HepG2 (cell line): Measurements from ENCODE around the gene SEMA4B. TPM values are rescaled to one million over a fixed set of nuclear protein-coding genes. Genes with fewer than 3 reads are reported as not detected.

Experiments
- ATAC-seq: fragments of 200-7000 bp; cut with Tn5 transposase; 3 replicates; pipeline ENCODE4 v1.9.1; 2020; ENCODE audit warnings: mild to moderate bottlenecking, moderate library complexity
- BruUV-seq: library from RNA; stranded (reverse); fragments of 400-500 nt; replicated peaks from 2 replicates; lab custom pipeline; 2021; lab: Mats Ljungman, UMichigan
- CTCF ChIA-PET: fragments of 300-600 bp; formaldehyde crosslinking; extraction: SDS; loops from one replicate; lab custom pipeline; 2021; ENCODE audit warnings: low total read pairs, inconsistent platforms, low intra/inter-chr PET ratio; lab: Yijun Ruan, JAX
- POLR2A ChIA-PET: fragments of 350-600 bp; sonication (Branson Sonifier 250); formaldehyde crosslinking; loops from one replicate; lab custom pipeline; 2020; ENCODE audit warnings: antibody characterized with exemption, inconsistent platforms; lab: Yijun Ruan, JAX
- DNase-seq: peaks from one replicate; pipeline ENCODE4 v3.0.0-alpha.2; 2015; ENCODE audit warnings: low spot score
- FAIRE-seq: peaks from 3 replicates; lab custom pipeline; 2011; peaks lifted over from hg19 to GRCh38; lab: Jason Lieb, UNC
- H2AFZ ChIP-seq: one replicate; pipeline ENCODE4 v1.6.1; 2011; ENCODE audit warnings: low read length, inconsistent platforms
- H3K27ac ChIP-seq: fragments of 300-600 bp; 3 replicates; pipeline ENCODE4 v1.8.0; 2011; ENCODE audit warnings: mixed run types, mild to moderate bottlenecking, mixed read lengths, low read length, inconsistent platforms; ENCODE audit not compliant: insufficient read depth; ENCODE audit errors: extremely low read length
- H3K27me3 ChIP-seq, 2 experiments: fragments of 200-600 bp in 1 of 2; 2 replicates in 1 of 2; 3 replicates in 1 of 2; pipeline versions ENCODE4 v1.6.0 to v1.8.0; 2011; ENCODE audit warnings: low read length in 2 of 2, mild to moderate bottlenecking in 2 of 2, moderate library complexity in 2 of 2, inconsistent platforms in 1 of 2; ENCODE audit not compliant: insufficient read depth in 2 of 2, control insufficient read depth in 1 of 2
- H3K36me3 ChIP-seq, 2 experiments: fragments of 200-600 bp in 1 of 2; replicated peaks in 1 of 2; 2 replicates in 1 of 2; 3 replicates in 1 of 2; pipeline versions ENCODE4 v1.5.1 to v1.8.0; 2011; ENCODE audit warnings: low read length in 2 of 2, inconsistent platforms in 1 of 2; ENCODE audit not compliant: insufficient read depth in 2 of 2, control insufficient read depth in 1 of 2
- H3K4me1 ChIP-seq: 2 replicates; pipeline ENCODE4 v1.5.1; 2012; ENCODE audit warnings: low read length, inconsistent platforms; ENCODE audit not compliant: insufficient read depth
- H3K4me2 ChIP-seq: 2 replicates; pipeline ENCODE4 v1.6.0; 2011; ENCODE audit warnings: low read depth, low read length, inconsistent platforms
- H3K4me3 ChIP-seq, 3 experiments: fragments of 200-600 bp in 1 of 3; sonication (generic), shearing (Covaris generic) in 1 of 3; replicated peaks in 1 of 3; 2 replicates each; pipeline ENCODE4 v1.5.1; 2011 to 2016; ENCODE audit warnings: low read length in 3 of 3, inconsistent platforms in 2 of 3, low read depth in 2 of 3, mild to moderate bottlenecking in 2 of 3, control low read depth in 1 of 3, mixed read lengths in 1 of 3; ENCODE audit not compliant: insufficient read depth in 1 of 3
- H3K79me2 ChIP-seq: one replicate; pipeline ENCODE4 v1.6.1; 2011; ENCODE audit warnings: low read length, inconsistent platforms; ENCODE audit not compliant: insufficient read depth
- H3K9ac ChIP-seq: 2 replicates; pipeline ENCODE4 v1.6.0; 2011; ENCODE audit warnings: mild to moderate bottlenecking, low read depth, low read length, inconsistent platforms; ENCODE audit not compliant: insufficient read depth
- H3K9me3 ChIP-seq: 2 replicates; pipeline ENCODE4 v1.5.1; 2012; ENCODE audit warnings: mild to moderate bottlenecking, low read length
- H4K20me1 ChIP-seq: 2 replicates; pipeline ENCODE4 v1.6.0; 2011; ENCODE audit warnings: inconsistent platforms, mild to moderate bottlenecking, low read length, moderate library complexity; ENCODE audit not compliant: insufficient read depth
- BORCS8-MEF2B ChIP-seq: sonication (generic); formaldehyde crosslinking; IDR thresholded peaks from 2 replicates; pipeline ENCODE4 v1.8.0; 2022; ENCODE audit warnings: mild to moderate bottlenecking, missing genetic modification reagents
- ESRRA ChIP-seq: sonication (generic); formaldehyde crosslinking; IDR thresholded peaks from 2 replicates; pipeline ENCODE4 v1.5.1; 2020; ENCODE audit warnings: mild to moderate bottlenecking, low read depth, missing genetic modification reagents
- ETS1 ChIP-seq: sonication (generic); formaldehyde crosslinking; IDR thresholded peaks from 2 replicates; pipeline ENCODE4 v1.4.0; 2020; ENCODE audit warnings: missing genetic modification reagents
- GLMP ChIP-seq: sonication (generic); formaldehyde crosslinking; IDR thresholded peaks from 2 replicates; pipeline ENCODE4 v1.9.0; 2021; ENCODE audit warnings: missing genetic modification reagents, mild to moderate bottlenecking, borderline replicate concordance
- IKZF4 ChIP-seq: sonication (generic); formaldehyde crosslinking; IDR thresholded peaks from 2 replicates; pipeline ENCODE4 v1.5.1; 2020; ENCODE audit warnings: borderline replicate concordance, mild to moderate bottlenecking, low read depth, missing genetic modification reagents; ENCODE audit errors: not compliant biosample characterization
- MAFG ChIP-seq: sonication (generic); formaldehyde crosslinking; IDR thresholded peaks from 2 replicates; pipeline ENCODE4 v1.5.1; 2020; ENCODE audit warnings: mild to moderate bottlenecking, missing genetic modification reagents
- SMARCC2 ChIP-seq: fragments of 450-650 bp; IDR thresholded peaks from 2 replicates; pipeline ENCODE4 v1.6.1; 2017; ENCODE audit warnings: antibody characterized with exemption, mild to moderate bottlenecking
- THAP8 ChIP-seq: sonication (generic); formaldehyde crosslinking; IDR thresholded peaks from 2 replicates; pipeline ENCODE4 v1.5.1; 2020; ENCODE audit warnings: missing genetic modification reagents, mild to moderate bottlenecking, borderline replicate concordance
- ZNF543 ChIP-seq: sonication (generic); formaldehyde crosslinking; IDR thresholded peaks from 2 replicates; pipeline ENCODE4 v1.4.0; 2020; ENCODE audit warnings: mild to moderate bottlenecking, missing genetic modification reagents
- ZNF646 ChIP-seq: sonication (generic); formaldehyde crosslinking; IDR thresholded peaks from 2 replicates; pipeline ENCODE4 v1.9.0; 2021; ENCODE audit warnings: mild to moderate bottlenecking, missing genetic modification reagents
- ZNF678 ChIP-seq: sonication (generic); formaldehyde crosslinking; IDR thresholded peaks from 2 replicates; pipeline ENCODE4 v1.4.0; 2020; ENCODE audit warnings: mild to moderate bottlenecking, missing genetic modification reagents
- ZNF775 ChIP-seq: sonication (generic); formaldehyde crosslinking; IDR thresholded peaks from 2 replicates; pipeline ENCODE4 v1.4.0; 2020; ENCODE audit warnings: missing genetic modification reagents, mild to moderate bottlenecking, moderate library complexity, borderline replicate concordance
- WGBS: methylation state at CpG from one replicate; pipeline ENCODE4 v1.1.6; 2017; ENCODE audit warnings: low lambda C conversion rate; 5-methylcytosine and 5-hydroxymethylcytosine counted together
- in situ Hi-C: cut with HindIII; loops from 2 replicates; pipeline ENCODE4 v1.10.0; 2017; ENCODE audit warnings: low pct_unique_long_range_greater_than_20kb; ENCODE audit not compliant: extremely low pct_ligation_motif_present
- intact Hi-C: fragments of 100-400 bp; cut with micrococcal nuclease; formaldehyde crosslinking; loops from one replicate; pipeline ENCODE4 v1.10.0; 2022; ENCODE audit not compliant: unreplicated experiment
- polyA plus RNA-seq, 8 experiments: library from polyadenylated mRNA; depleted of rRNA in 3 of 8; stranded (reverse) in 7 of 8; unstranded in 1 of 8; fragments of >200 nt; fragmentation: Illumina TruSeq in 4 of 8; extraction: Trizol in 4 of 8; gene quantifications; 2 replicates each; pipeline versions ENCODE4 v1.2.1 to v1.2.3, GENCODE V29; 2011 to 2016; ENCODE audit warnings: low read depth in 4 of 8, missing spikeins in 1 of 8, mixed read lengths in 1 of 8; ENCODE audit not compliant: insufficient read depth in 1 of 8
- total RNA-seq, 5 experiments: library from RNA; depleted of rRNA; stranded (reverse); fragments of >200 nt; fragmentation: Illumina TruSeq; extraction: Trizol; gene quantifications; 2 replicates each; pipeline ENCODE4 v1.2.3, GENCODE V29; 2016; ENCODE audit warnings: low read depth in 1 of 5

SEMA4B gene
- total and polyA plus RNA-seq, 2 of the 13 experiments (the other 11 are each of a cell fraction or from before 2014, with no cell fraction given) = 2.1 to 17.0 TPM

- no peak overlapping the region for H3K27ac ChIP-seq
- TF ChIP-seq ZNF543 (CRISPR knock-in tag) (no peak), ZNF646 (CRISPR knock-in tag) (no peak), GLMP (CRISPR knock-in tag) (no peak), MAFG (CRISPR knock-in tag) (no peak), BORCS8-MEF2B (CRISPR knock-in tag) (no peak), ZNF678 (CRISPR knock-in tag) (no peak), ZNF775 (CRISPR knock-in tag) (no peak), ESRRA (CRISPR knock-in tag) (no peak), SMARCC2 (no peak), THAP8 (CRISPR knock-in tag) (no peak), IKZF4 (CRISPR knock-in tag) (no peak), ETS1 (CRISPR knock-in tag) (no peak)
Observed at GRCh38 chr15:90205050-90205848, 4.1 kb downstream of the SEMA4B start.

More at GRCh38 chr15:90205050-90205848, 4.1 kb downstream of the SEMA4B start:
- POLR2A ChIA-PET = interaction anchor here (0.5 kb wide), 1 partner anchor 61 kb away, joined by 4 read pairs; no protein-coding TSS in a partner anchor
- CTCF ChIA-PET = no interaction called here
- Histone ChIP-seq H3K4me1 (peaks cover 35% of the 10 kb centered on the region), H3K27me3 (no peaks in the 10 kb centered on the region), H3K9me3 (no peaks in the 10 kb centered on the region), H3K9ac (no peak overlapping the region), H2AFZ (no peak overlapping the region), H3K4me3 (no peak overlapping the region), H3K36me3 (peaks cover 2 to 7% of the 10 kb centered on the region in 2 experiments; a peak in 2 of 5 replicates), H3K4me2 (no peak overlapping the region), H4K20me1 (peaks cover 6% of the 10 kb centered on the region; the same call in 1 of the 2 replicates), H3K79me2 (peaks cover 6% of the 10 kb centered on the region)
- FAIRE-seq (no peak), DNase-seq (no peak), ATAC-seq (no peak)
- in situ Hi-C loops = no loop called here
- WGBS = 95% methylated on average over 8 of the region's 10 CpGs
- intact Hi-C loops = no loop called here
- BruUV-seq = no TSS peak
